K562 (cell line): ENCODE data around the gene MAP4K4. TPM values are rescaled to one million over a fixed set of nuclear protein-coding genes. Genes with fewer than 3 reads are reported as not detected.

Source experiments
- CTBP1 ChIP-seq: fragments of 450-650 bp; IDR thresholded peaks from 2 replicates; pipeline ENCODE4 v1.6.1; 2016; ENCODE audit warnings: borderline replicate concordance
- DACH1 ChIP-seq: fragments of 450-650 bp; IDR thresholded peaks from 2 replicates; pipeline ENCODE4 v1.6.1; 2018; ENCODE audit not compliant: partially characterized antibody
- NCOA4 ChIP-seq: fragments of 450-650 bp; IDR thresholded peaks from 2 replicates; pipeline ENCODE4 v1.6.1; 2018; ENCODE audit warnings: mild to moderate bottlenecking; ENCODE audit not compliant: partially characterized antibody
- NCOA6 ChIP-seq: fragments of 450-650 bp; IDR thresholded peaks from 2 replicates; pipeline ENCODE4 v1.6.1; 2017; ENCODE audit warnings: mild to moderate bottlenecking
- RFX1 ChIP-seq: fragments of 450-650 bp; IDR thresholded peaks from 2 replicates; pipeline ENCODE4 v1.6.1; 2016; ENCODE audit warnings: mild to moderate bottlenecking, moderate library complexity
- SETDB1 ChIP-seq: IDR thresholded peaks from one replicate; pipeline ENCODE4 v1.6.1; 2012; ENCODE audit warnings: low read length, control low read depth, inconsistent platforms
- ZNF431 ChIP-seq: sonication (generic); formaldehyde crosslinking; IDR thresholded peaks from 2 replicates; pipeline ENCODE4 v1.8.0; 2022; ENCODE audit warnings: mild to moderate bottlenecking, missing genetic modification reagents
- ZNF740 ChIP-seq, 3 experiments: fragments of 200-800 bp in 1 of 3; sonication (Bioruptor generic) in 1 of 3; sonication (generic) in 1 of 3; formaldehyde crosslinking in 1 of 3; IDR thresholded peaks; 2 replicates each; pipeline versions ENCODE4 v1.6.1 to v1.8.0; 2016 to 2022; ENCODE audit warnings: mild to moderate bottlenecking in 2 of 3, missing compliant biosample characterization in 2 of 3, missing genetic modification characterization in 2 of 3, missing genetic modification reagents in 1 of 3
- polyA plus RNA-seq, 8 experiments: library from polyadenylated mRNA; depleted of rRNA in 4 of 8; stranded (reverse) in 5 of 8; unstranded in 3 of 8; fragments of >200 nt; fragmentation: Nextera tagmentation in 2 of 8; fragmentation: Illumina TruSeq in 1 of 8; extraction: Ambion mirVana in 2 of 8; extraction: Trizol in 1 of 8; gene quantifications; 2 replicates each; pipeline versions ENCODE4 v1.2.1 to v1.2.3, GENCODE V29; 2011 to 2014; ENCODE audit warnings: inconsistent platforms in 1 of 8, missing spikeins in 1 of 8
- total RNA-seq, 7 experiments: library from RNA; depleted of rRNA in 6 of 7; stranded (reverse); fragments of >200 nt in 6 of 7; fragmentation: Illumina TruSeq in 2 of 7; extraction: Trizol in 2 of 7; gene quantifications; 2 replicates each; pipeline versions ENCODE4 v1.2.1 to v1.2.3, GENCODE V29; 2011 to 2021; ENCODE audit warnings: low replicate concordance in 1 of 7
- TF ChIP-seq, protein P1 (sequence below), 2 experiments: fragments of 450-650 bp in 1 of 2; sonication (generic) in 1 of 2; formaldehyde crosslinking in 1 of 2; IDR thresholded peaks; 2 replicates each; pipeline versions ENCODE4 v1.7.1 to v1.9.0; 2016 to 2022; ENCODE audit warnings: inconsistent platforms in 1 of 2, mild to moderate bottlenecking in 1 of 2, missing genetic modification reagents in 1 of 2
- TF ChIP-seq, protein P2 (sequence below): fragments of 450-650 bp; formaldehyde crosslinking; conservative IDR thresholded peaks from 2 replicates; pipeline ENCODE4 v1.4.0; 2022; ENCODE audit warnings: mild to moderate bottlenecking, missing genetic modification characterization

Gene MAP4K4
- total and polyA plus RNA-seq, 9 of the 15 experiments (the other 6 are each of a cell fraction or from before 2014, with no cell fraction given): 7.6 to 76.4 (median 50.6) TPM

- TF ChIP-seq, protein P1, sequence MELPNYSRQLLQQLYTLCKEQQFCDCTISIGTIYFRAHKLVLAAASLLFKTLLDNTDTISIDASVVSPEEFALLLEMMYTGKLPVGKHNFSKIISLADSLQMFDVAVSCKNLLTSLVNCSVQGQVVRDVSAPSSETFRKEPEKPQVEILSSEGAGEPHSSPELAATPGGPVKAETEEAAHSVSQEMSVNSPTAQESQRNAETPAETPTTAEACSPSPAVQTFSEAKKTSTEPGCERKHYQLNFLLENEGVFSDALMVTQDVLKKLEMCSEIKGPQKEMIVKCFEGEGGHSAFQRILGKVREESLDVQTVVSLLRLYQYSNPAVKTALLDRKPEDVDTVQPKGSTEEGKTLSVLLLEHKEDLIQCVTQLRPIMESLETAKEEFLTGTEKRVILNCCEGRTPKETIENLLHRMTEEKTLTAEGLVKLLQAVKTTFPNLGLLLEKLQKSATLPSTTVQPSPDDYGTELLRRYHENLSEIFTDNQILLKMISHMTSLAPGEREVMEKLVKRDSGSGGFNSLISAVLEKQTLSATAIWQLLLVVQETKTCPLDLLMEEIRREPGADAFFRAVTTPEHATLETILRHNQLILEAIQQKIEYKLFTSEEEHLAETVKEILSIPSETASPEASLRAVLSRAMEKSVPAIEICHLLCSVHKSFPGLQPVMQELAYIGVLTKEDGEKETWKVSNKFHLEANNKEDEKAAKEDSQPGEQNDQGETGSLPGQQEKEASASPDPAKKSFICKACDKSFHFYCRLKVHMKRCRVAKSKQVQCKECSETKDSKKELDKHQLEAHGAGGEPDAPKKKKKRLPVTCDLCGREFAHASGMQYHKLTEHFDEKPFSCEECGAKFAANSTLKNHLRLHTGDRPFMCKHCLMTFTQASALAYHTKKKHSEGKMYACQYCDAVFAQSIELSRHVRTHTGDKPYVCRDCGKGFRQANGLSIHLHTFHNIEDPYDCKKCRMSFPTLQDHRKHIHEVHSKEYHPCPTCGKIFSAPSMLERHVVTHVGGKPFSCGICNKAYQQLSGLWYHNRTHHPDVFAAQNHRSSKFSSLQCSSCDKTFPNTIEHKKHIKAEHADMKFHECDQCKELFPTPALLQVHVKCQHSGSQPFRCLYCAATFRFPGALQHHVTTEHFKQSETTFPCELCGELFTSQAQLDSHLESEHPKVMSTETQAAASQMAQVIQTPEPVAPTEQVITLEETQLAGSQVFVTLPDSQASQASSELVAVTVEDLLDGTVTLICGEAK (IDR thresholded peaks at IDR 0.05): no peak
- TF ChIP-seq, protein P1 (CRISPR knock-in tag; IDR thresholded peaks at IDR 0.05): no peak
- TF ChIP-seq ZNF431 (CRISPR knock-in tag): no peak
- no peak for TF ChIP-seq RFX1
- no peak for TF ChIP-seq DACH1
- TF ChIP-seq, protein P2, sequence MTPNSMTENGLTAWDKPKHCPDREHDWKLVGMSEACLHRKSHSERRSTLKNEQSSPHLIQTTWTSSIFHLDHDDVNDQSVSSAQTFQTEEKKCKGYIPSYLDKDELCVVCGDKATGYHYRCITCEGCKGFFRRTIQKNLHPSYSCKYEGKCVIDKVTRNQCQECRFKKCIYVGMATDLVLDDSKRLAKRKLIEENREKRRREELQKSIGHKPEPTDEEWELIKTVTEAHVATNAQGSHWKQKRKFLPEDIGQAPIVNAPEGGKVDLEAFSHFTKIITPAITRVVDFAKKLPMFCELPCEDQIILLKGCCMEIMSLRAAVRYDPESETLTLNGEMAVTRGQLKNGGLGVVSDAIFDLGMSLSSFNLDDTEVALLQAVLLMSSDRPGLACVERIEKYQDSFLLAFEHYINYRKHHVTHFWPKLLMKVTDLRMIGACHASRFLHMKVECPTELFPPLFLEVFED (CRISPR knock-in tag): no peak
- no peak for TF ChIP-seq ZNF740 (CRISPR knock-in tag; IDR thresholded peaks at IDR 0.05)
- no peak for TF ChIP-seq ZNF740 (tag; IDR thresholded peaks at IDR 0.05)
- TF ChIP-seq NCOA4: no peak
- no peak for TF ChIP-seq NCOA6
- TF ChIP-seq SETDB1: no peak
- no peak for TF ChIP-seq CTBP1
- TF ChIP-seq, all 486 proteins: peak for 3
These were observed 84.4 kb downstream of the MAP4K4 start (continued) for GRCh38 chr2:101781791-101782426.
